Measurements from ENCODE around the gene MICAL3.

Gene MICAL3

DNA sequence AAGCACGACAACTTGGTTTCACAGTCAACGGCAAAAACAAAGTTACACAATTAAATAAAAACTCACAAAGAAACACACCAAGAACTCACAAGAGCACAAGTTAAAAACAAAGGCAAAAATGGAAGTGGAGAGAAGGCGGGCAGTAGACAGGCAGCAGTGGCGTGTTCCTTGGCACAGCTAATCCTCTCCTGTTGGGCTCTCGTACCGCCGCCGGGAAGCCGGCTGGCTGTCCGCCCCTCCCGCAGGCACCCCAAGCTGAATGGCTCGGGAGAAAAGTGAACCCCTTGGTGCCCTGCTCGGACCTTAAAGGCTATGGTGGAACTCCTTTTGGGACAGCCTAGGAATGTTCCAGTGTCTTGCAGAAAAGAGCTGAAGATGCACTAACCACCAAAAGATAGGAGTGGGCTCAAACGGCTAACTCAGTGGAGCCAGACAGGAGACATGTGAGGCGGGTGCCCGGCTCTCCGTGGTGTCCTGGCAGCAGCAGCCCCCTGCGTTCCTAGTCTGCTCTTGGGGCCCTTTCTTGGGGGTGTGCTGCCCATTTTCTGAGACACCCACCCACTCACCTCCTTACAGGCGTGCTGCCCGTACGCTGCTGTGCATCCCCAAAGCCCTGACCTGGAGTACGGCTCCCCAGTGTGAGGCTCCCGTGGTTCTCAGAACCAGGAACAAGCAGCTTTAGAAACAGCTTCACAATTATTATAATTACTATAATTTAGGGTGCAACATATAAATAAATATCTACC lies 164.0 kb downstream of the MICAL3 start:
- in situ Hi-C loops (cut with MboI; ENCODE audit: low sequenced_read_pairs), result no loop called here

DNA sequence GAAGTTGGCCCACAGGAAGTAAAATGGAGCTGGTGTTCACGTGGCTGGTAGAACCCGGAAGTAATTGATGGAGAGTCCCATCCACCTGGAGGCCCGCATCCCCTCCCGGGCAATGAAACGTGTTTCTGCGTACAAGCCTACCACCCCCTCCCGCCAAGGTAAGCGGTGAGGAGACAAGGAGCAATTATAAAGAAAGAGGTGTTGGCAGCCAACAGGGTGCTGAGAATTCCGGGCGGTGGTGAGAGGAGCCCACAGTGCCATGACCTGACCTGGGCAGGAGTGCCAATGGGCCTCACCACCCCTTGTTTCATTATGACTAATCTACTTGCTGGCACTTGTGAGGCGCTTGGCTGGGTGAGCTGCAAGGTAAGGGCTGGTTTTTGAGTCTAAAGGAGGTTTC lies 166.3 kb downstream of the MICAL3 start:
- in situ Hi-C loops (cut with MboI; ENCODE audit: low sequenced_read_pairs), result no loop called here

DNA sequence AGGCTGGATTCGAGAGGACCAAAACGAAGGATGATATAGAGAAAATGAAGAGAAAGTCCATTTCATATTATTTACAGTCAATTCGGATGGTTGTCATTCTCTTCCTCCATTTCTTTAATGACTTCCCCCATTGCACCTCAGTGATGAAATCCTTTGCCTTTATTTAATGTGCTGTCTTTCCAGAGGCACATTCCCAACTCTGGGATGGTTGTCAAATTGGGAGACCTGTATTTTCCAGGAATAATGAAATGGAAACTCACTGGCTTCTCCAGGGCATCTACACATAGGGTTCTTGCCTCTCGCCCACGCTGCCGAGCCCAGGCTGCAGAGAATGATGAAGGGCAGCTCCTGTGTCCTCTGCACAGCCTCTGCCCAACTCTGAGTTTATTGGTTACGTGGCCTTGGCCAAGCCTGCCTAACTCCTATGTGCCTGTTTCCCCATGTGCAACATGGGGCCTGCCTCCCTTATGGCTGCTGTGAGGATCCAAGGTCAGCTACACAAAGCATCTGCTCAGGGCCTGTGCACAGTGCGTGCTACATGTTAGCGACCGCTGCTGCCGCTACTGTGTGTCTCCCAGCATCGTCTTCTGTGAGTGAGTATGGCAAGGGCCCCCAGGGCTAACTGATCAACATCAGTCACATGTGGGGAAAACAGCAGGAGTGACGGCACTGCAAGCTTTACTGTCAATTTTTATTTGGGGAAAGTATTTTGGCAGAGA lies 168.6 kb downstream of the MICAL3 start:
- in situ Hi-C loops (cut with MboI; ENCODE audit: low sequenced_read_pairs), result no loop called here

DNA sequence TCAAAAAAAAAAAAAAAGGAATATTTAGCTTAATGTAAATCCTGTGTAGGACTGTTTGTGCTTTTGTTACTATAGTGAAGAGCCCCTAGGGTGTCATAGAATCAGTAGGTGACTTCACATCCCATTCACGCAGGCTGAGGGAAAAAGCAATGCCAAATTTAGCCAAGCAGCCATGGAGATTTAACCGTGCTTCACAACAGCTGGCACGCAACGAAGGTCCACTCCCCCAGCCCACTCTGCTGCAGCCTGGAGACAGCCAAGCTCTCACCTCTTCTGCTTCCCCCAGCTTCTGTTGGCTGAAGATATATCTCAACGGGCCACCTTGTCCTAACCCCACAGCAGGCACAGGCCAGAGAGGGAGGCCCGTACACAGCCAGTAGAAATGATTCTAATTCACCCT lies 171.3 kb downstream of the MICAL3 start:
- in situ Hi-C loops (cut with MboI; ENCODE audit: low sequenced_read_pairs), result no loop called here

DNA sequence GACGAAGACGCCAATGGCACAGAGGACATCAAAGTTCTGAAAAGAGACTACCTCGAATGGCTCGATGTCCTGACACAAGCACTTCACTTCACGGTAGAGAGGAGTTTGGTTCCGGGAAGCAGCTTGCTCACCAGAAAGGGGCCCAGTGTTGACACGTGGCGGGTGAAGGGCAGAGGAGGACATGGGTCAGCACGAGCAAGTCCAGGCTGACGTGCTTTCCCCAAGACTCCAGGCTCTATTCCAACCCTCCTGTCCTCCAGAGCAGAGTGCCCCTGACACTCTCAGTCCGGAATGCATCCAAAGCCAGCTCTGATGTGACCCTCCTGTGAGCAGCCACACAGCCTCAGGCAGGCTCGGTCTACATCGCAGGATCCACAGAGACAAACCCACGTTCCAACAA lies 172.6 kb downstream of the MICAL3 start:
- in situ Hi-C loops (cut with MboI; ENCODE audit: low sequenced_read_pairs), result no loop called here

DNA sequence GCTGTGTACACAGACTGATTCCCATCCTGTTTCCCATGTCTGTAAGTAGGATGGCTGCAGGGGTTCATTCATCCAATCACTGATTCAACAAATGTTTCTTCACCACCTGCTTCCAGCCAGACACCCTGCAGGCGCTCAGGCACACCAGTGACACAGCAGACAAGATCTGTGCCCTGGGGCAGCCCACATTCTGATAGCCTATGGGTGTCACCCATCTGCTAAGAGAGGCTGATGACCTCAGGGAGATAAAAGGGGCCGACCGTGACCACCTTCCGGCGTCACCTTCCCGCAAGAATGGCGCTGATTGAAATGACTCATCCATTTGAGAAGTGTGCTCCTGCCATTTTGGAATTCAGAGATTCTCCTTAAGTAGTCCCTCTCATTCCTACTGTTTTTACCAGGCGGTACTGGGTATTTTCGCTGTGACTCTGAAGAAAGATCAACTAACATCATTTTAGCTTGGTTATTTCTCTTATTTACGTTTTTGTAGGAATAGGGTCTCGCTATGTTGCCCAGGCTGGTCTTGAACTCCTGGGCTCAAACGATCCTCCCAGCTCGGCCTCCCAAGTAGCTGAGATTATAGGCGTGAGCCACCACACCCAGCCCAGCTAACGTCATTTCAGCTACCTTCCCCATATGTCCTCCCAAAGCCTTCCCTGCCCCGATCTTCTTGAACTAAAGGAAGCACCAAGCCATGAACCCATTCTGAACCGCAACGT lies 176.8 kb downstream of the MICAL3 start:
- in situ Hi-C loops (cut with MboI; ENCODE audit: low sequenced_read_pairs), result no loop called here

DNA sequence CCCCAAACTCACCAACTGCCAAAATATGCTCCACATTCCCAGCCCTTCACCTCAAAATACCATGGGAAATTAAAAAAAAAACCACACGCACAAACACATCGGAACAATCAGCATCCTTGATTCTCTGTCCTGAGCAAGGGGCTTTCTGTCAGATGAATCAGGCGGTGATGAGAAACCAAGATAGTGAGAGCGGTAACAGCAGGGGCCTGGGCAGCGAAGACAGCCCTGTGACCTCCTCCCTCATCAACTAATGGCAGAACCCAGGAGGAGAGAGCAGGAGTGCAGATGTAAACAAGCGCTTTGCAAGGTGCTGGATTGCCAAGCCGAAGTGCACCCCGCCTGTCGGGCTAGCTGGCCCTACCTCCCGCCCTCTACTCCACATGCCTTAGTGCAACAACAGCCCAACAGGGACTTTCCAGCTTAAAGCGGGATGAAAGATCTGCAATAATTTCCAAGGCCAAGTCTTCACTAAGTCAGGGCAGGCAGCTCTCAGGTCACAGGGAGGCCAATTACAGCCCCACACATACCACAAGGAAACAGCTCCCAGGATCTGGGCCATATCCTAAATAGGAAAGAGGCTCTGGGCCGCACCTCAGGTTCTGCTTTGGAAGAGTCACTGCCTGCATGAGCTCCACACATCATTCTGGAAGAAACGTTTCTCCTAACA lies 177.9 kb downstream of the MICAL3 start:
- in situ Hi-C loops (cut with MboI; ENCODE audit: low sequenced_read_pairs), result no loop called here

DNA sequence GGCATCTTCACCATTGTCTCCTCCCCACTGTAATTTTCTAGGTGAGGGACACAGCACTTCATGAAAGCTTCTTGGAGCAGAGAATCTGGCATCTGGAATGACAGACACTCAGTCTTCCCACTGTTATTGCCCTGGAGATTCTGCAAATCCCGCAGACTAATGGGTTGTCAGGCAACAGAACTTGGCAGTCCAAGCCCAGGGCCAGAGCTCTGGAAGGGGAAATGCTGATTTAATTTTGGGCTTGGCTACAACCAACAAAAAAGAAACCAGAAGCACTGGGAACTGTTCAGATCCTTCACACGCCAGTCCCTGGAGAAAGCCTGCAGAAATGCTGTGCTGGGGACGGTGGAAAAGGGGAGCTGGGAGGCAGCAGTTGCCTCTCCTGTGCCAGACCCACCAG lies 178.6 kb downstream of the MICAL3 start:
- in situ Hi-C loops (cut with MboI; ENCODE audit: low sequenced_read_pairs), result no loop called here

DNA sequence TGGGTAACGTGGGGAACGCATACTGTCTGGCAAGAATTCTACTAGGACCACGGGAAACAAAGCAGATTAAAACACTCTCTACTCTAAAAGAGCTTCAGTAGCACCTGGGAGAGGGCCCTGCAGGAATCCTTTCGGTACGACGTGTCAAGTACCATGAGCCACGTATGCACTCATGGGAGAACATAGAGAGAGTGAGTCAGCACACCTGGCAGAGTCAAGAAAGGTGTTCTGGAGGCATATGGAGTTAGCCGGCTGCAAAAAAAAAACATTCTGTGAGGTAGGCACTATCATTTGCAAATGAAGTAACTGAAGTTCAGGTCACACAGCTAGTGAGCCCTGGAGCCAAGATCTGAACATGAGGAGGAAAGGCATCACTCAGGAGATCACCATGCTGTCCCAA lies 179.0 kb downstream of the MICAL3 start:
- in situ Hi-C loops (cut with MboI; ENCODE audit: low sequenced_read_pairs), result no loop called here

DNA sequence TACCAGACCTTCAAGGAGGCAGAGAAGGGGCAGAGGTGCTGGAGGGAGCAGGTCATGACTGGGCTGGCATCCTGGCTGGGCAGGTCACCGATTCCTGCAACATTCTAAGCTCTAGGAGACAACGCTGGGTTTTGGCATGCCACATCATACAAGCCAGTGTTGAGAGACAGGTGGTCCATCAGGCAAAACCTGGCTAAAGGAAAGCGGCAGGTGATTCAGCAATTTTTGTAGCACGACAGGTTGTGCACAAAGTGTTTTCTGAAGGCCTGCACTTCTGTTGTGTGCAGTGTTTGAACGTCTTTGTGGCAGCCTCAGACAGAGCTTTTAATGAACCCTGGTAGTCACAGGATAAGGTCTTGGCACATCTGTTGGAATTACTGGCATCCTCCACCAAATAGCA lies 180.2 kb downstream of the MICAL3 start:
- in situ Hi-C loops (cut with MboI; ENCODE audit: low sequenced_read_pairs), result no loop called here

DNA sequence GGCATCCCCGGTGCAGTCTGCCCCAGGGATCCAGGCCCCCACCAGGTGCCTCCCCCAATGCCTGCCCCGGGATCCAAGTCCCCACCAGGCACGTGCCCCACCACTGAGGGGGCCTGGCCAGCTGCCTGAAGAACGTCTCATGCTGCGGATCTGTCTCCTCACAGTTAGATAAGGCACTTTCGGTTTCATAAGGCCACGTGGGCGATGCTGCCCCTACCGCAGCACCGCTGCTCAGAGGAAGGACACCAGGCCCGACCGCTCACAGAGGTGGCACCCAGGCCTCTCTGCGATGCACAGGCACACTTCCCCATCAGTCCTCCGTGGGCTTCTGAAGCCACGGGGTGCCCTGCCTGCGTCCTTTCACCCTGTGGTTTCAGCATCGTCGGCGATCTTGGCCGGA lies 182.0 kb downstream of the MICAL3 start:
- in situ Hi-C loops (cut with MboI; ENCODE audit: low sequenced_read_pairs), result no loop called here

DNA sequence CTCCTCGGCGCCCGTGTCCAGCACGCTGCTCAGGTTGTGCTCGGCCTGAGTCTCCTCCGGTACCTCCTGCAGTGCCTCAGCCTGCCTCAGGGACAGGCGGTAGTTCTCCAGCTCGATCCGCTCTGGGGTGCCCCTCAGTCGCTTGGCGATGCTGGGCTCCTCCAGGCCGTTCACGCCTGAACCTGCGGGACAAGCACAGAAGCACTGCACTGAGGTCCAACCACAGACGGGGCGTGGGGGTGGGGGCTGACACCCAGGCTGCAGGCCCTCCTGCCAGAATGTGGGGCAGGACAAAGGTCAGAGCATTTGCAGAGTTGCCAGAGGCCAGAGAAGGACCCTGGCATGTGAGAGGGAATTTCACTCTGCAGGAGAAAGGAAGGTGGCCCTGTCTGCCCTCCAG lies 182.5 kb downstream of the MICAL3 start:
- in situ Hi-C loops (cut with MboI; ENCODE audit: low sequenced_read_pairs), result no loop called here

DNA sequence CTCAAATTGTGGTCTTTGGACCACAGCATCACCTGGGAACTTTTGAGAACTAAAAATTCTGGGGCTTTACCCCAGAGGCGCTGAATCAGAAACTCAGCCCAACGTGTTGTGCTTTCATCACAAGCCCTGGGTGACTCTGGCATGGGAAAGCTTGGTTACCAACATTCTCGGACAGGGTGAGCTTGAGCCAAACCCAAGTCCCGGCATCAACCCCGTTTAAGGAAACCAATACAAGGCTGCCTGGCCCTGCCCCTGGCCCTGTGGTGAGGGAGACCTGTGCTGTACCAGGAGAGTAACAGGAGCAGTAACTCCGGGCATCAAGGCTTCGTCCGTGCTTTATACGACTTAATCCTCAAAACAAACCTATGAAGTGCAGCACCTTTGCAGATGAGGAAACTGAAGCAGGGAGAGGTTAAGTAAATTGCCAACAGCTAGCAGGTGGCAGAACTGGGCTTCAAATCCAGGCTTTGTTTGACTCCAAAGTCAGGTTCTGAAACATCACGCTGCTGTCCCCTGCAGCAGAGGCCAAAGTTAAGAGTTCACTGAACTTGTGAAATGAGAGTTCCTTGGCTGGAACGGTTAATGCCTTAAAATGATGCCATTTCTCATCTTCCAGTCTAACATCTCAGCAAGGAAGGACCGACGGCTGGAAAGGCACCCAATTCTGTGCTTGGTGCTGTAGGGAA lies 186.0 kb downstream of the MICAL3 start:
- in situ Hi-C loops (cut with MboI; ENCODE audit: low sequenced_read_pairs), result loop anchor here (10.0 kb wide), 3 partner anchors 64 to 226 kb away; partner anchors contain the start of genes BID and MICAL3

DNA sequence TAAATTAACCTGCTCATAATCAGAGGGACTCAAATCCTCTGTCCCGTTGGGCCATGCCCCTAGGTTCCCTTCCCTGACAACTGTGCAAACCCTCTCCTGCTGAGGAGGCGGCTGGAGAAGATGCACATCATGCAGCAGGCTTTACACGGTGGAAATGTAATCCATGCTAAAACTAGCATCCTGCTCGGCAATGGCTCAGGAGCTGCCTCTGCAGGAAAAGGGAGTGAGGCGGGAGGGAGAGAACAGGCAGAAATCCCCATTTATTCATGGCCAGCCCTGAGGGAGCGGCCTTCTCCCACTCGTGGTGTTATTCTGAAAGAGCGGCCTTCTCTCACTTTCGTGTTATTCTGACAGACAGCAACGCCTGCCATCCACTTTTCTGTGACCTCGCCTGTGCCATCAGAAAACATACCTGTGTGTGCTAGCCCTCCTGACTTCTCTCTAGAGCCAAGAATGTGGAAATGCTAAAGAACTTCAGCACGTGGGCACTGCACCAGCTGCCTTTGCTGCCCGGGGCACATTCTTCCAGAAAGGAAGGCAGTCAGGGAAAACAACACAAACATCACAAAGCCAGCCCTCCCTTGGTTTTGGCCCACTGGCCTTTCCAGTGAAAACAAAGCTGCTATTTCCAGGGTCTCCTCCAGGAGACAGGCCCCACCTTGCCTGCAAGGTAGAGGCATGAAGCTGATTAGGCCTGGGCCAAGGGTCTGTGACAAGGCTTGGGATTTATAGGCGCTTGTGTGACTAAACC lies 187.2 kb downstream of the MICAL3 start:
- in situ Hi-C loops (cut with MboI; ENCODE audit: low sequenced_read_pairs), result loop anchor here (10.0 kb wide), 3 partner anchors 62 to 228 kb away; partner anchors contain the start of genes BID and MICAL3

DNA sequence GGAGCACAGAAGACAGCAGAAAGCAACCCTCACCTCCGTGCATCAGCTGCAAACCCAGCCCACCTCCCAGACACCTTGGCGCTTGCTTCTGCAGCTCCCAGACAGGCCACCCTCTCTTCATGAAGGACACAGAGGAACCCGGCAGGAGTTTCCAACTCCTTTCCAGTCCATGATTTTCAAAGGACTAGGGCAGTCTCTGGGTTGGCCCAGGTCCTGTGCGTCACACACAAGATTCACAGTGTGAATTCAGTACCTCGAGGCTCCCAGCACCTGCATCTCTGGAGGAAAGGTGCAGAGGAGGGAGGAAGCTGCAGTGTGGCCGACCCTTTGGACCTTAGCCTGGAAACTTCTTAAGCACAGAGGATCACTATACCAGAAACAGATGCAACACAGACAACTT lies 189.1 kb downstream of the MICAL3 start:
- in situ Hi-C loops (cut with MboI; ENCODE audit: low sequenced_read_pairs), result loop anchor here (10.0 kb wide), 3 partner anchors 60 to 230 kb away; partner anchors contain the start of genes BID and MICAL3

DNA sequence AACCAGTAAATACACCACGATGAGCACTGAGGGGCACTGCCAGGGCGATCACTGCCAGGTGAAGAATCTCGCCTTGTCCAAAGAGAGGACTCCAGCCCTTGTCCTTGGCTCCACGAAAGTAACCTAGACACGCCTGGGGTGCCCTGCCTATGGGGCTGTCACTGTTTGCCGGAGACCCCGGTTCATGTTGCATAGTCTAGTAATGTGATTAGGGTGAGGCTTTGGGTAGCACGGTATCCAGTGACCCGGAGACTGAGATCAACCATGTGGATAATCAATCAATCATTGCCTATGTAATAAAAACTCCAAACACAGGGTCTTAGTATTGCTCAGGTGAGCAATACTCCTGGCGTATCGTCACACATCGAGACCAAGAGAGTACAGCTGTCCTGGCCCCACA lies 190.9 kb downstream of the MICAL3 start:
- in situ Hi-C loops (cut with MboI; ENCODE audit: low sequenced_read_pairs), result loop anchor here (10.0 kb wide), 3 partner anchors 59 to 231 kb away; partner anchors contain the start of genes BID and MICAL3

DNA sequence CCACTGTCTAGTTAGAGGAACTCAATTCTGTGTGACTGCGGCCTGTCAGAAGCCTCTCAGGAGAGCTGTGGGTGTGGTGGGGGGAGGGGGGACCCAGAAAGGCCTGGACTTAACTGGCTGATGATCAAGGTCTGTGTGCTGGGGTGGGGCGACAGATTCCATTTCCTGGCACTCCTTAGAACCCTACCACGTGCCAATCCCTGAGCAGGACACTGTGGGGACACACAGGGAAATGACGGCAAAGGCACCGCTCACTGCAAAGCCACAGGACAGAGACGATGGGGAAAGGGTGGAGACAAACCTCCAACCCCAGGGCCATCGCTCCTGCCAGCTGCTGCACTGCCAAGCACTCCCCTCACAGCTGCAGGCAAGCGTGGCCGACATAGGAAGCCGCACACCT lies 191.7 kb downstream of the MICAL3 start:
- in situ Hi-C loops (cut with MboI; ENCODE audit: low sequenced_read_pairs), result loop anchor here (10.0 kb wide), 3 partner anchors 58 to 232 kb away; partner anchors contain the start of genes BID and MICAL3

DNA sequence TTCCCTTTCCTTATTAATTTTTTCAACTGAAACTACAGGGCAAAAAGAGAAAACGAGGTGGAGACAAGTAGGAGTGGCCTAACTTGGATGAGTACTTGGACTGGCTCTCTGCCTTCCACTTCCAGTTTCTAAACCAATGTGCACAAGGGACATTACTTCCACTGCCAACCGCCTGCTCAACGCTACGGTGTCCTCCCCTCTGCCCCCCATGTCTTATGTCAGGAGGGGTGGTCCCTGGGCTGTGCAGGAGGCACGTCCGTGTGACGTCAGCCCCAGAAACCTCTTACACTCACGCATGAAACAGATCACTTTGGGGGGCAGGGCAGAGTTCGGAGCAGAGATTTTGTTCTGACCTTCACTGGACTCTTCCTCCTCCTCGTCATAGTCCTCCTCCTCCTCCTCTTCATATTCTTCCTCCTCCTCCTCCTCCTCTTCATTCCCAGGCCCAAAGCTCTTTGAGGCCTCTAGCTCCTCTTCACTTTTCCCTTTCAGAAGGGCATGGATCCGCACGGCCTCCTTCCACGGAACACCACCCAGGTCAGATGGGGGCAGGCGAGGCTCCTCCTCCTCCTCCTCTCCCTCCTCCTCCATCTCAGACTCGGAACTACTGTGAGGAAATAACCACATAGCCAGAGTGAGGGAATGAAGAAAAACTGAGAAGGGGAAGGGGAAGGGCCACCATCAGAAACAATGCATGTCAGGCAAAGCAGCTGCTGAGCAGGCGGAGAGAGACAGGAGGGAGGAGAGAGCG lies 192.7 kb downstream of the MICAL3 start:
- in situ Hi-C loops (cut with MboI; ENCODE audit: low sequenced_read_pairs), result loop anchor here (10.0 kb wide), 3 partner anchors 57 to 233 kb away; partner anchors contain the start of genes BID and MICAL3
